Measurements from ENCODE around the gene AP4S1. TPM values are rescaled to one million over a fixed set of nuclear protein-coding genes. Genes with fewer than 3 reads are reported as not detected.

AP4S1 gene
- total and polyA plus RNA-seq, 2 of the 8 experiments (the other 6 are each of a cell fraction or from before 2014, with no cell fraction given), result 2.8 to 9.9 TPM

GRCh38 chr14:31126680-31127079, 101.2 kb downstream of the AP4S1 start:
- TF ChIP-seq ATF2 (IDR thresholded peaks at IDR 0.05; ENCODE audit: low read length) (no peak), CBX8 (IDR thresholded peaks at IDR 0.05; ENCODE audit: borderline replicate concordance, low read depth, low read length) (no peak), GABPA (IDR thresholded peaks at IDR 0.05; ENCODE audit: borderline replicate concordance, insufficient read depth, low read length) (no peak), JUN (IDR thresholded peaks at IDR 0.05; ENCODE audit: low read depth, low read length) (no peak), SIX5 (IDR thresholded peaks at IDR 0.05; ENCODE audit: low read depth, low read length) (no peak), SIRT6 (IDR thresholded peaks at IDR 0.05; ENCODE audit: low read length) (no peak), CTBP2 (IDR thresholded peaks at IDR 0.05; ENCODE audit: borderline replicate concordance, insufficient read depth, insufficient read length, low read length) (no peak)
- no peak overlapping the region for H4K5ac ChIP-seq (ENCODE audit: insufficient read length, low read depth, low read length)
- H3K14ac ChIP-seq (ENCODE audit: insufficient read length), result no peak overlapping the region
- no peak overlapping the region for H4K8ac ChIP-seq (ENCODE audit: extremely low read depth, insufficient read depth, low read length)
- no peaks in the 10 kb centered on the region for H3K23me2 ChIP-seq (ENCODE audit: low read depth, low read length)
- peaks cover 0 to 4% of the 10 kb centered on the region in 2 experiments for H4K20me1 ChIP-seq (replicated peaks in 1 of 2; ENCODE audit: control insufficient read depth in 1 of 2, insufficient read depth in 2 of 2, low read length in 2 of 2)
- ChIA-PET CTCF (ENCODE audit: partially characterized antibody) (no interaction called here), POLR2A (ENCODE audit: partially characterized antibody) (interaction anchor here (1.5 kb wide), 1 partner anchor 32 kb away, joined by 3 read pairs; no protein-coding TSS in a partner anchor)
- peaks cover 3 to 12% (median 7%) of the 10 kb centered on the region in 4 experiments; a peak in 6 of 7 replicates for H3K4me1 ChIP-seq (replicated peaks in 1 of 4; ENCODE audit: control insufficient read depth in 3 of 4, insufficient read depth in 4 of 4, low read length in 3 of 4)
- FAIRE-seq (no peak), DNase-seq (ENCODE audit: low read depth in 1 of 2, low spot score in 2 of 2) (no peak)
- no peak overlapping the region for H2BK12ac ChIP-seq (ENCODE audit: low read depth, low read length)
- no peak overlapping the region for H2BK20ac ChIP-seq (ENCODE audit: low read length)
- no peak overlapping the region for H3K4me2 ChIP-seq (ENCODE audit: insufficient read depth in 1 of 2, low read depth in 2 of 2, low read length in 2 of 2)
- H3K4ac ChIP-seq (replicated peaks; ENCODE audit: insufficient read length, low read depth, low read length), result no peak overlapping the region
- no peaks in the 10 kb centered on the region for H3K79me1 ChIP-seq (ENCODE audit: low read depth, low read length)
- 94% methylated on average over 3 of the region's 7 CpGs; no CpG with 5 or more reads in 1 of the 2 experiments for WGBS, 2 experiments (ENCODE audit: extremely low coverage in 1 of 2, insufficient coverage in 1 of 2, insufficient read length in 1 of 2, insufficient replicate concordance in 2 of 2, low coverage in 1 of 2, low lambda C conversion rate in 2 of 2, missing lambda C conversion rate in 1 of 2)
- H3K23ac ChIP-seq (ENCODE audit: insufficient read length), result no peak overlapping the region
- H3K79me2 ChIP-seq (ENCODE audit: control insufficient read depth in 1 of 2, insufficient read depth in 2 of 2, low read length in 2 of 2), result no peaks in the 10 kb centered on the region
- H4K91ac ChIP-seq (replicated peaks; ENCODE audit: insufficient read length, low read length), result no peak overlapping the region
- no peak overlapping the region for H3K4me3 ChIP-seq (ENCODE audit: extremely low read depth in 1 of 4, insufficient read depth in 2 of 4, low read depth in 3 of 4, low read length in 4 of 4)
- H3K18ac ChIP-seq (ENCODE audit: extremely low read depth, low read length), result no peak overlapping the region
- no peak overlapping the region for H2BK120ac ChIP-seq (replicated peaks; ENCODE audit: low read depth, low read length)
- no peak overlapping the region for H2AK5ac ChIP-seq (ENCODE audit: low read depth, low read length)
- H3K9me3 ChIP-seq (ENCODE audit: insufficient read depth in 2 of 2, low read depth in 1 of 2, low read length in 1 of 2), result no peaks in the 10 kb centered on the region
- H2AFZ ChIP-seq (ENCODE audit: low read length), result no peak overlapping the region
- peaks cover 0 to 60% (median 19%) of the 10 kb centered on the region in 4 experiments; a peak in 7 of 8 replicates for H3K36me3 ChIP-seq (ENCODE audit: control insufficient read depth in 2 of 4, insufficient read depth in 4 of 4, low read length in 3 of 4)
- no peaks in the 10 kb centered on the region for H3K27me3 ChIP-seq (replicated peaks in 1 of 4; ENCODE audit: control insufficient read depth in 3 of 4, extremely low read depth in 1 of 4, insufficient read depth in 3 of 4, low read length in 3 of 4)
- no peak overlapping the region for H2BK15ac ChIP-seq (ENCODE audit: low read length)
- H3K27ac ChIP-seq (ENCODE audit: low read depth, low read length), result no peak overlapping the region
- no peak overlapping the region for H2BK5ac ChIP-seq (ENCODE audit: low read depth, low read length)
- H3K56ac ChIP-seq (replicated peaks; ENCODE audit: insufficient read length, low read depth, low read length), result no peak overlapping the region
- no peak overlapping the region for H3K9ac ChIP-seq (replicated peaks in 1 of 4; ENCODE audit: extremely low read depth in 1 of 4, low read depth in 3 of 4, low read length in 3 of 4)
